H1 (cell line): ENCODE measurements around the gene OTUD3. TPM values are rescaled to one million over a fixed set of nuclear protein-coding genes. Genes with fewer than 3 reads are reported as not detected.

ENCODE experiments used
- ATF2 ChIP-seq: IDR thresholded peaks from 2 replicates; pipeline ENCODE4 v1.6.1; 2012; ENCODE audit warnings: low read length, inconsistent platforms
- EP300 ChIP-seq, 2 experiments: IDR thresholded peaks; 1 replicate in 1 of 2; 2 replicates in 1 of 2; pipeline ENCODE4 v1.6.1; 2011 to 2012; ENCODE audit warnings: low read depth in 2 of 2, low read length in 2 of 2, mild to moderate bottlenecking in 2 of 2, borderline replicate concordance in 1 of 2, inconsistent platforms in 1 of 2, moderate library complexity in 1 of 2
- HDAC6 ChIP-seq: IDR thresholded peaks from one replicate; pipeline ENCODE4 v1.7.1; 2012; ENCODE audit warnings: low read depth, mild to moderate bottlenecking, inconsistent platforms, low read length, moderate library complexity
- KDM1A ChIP-seq: fragments of 200-600, 300-600 bp; sonication (generic); IDR thresholded peaks from 2 replicates; pipeline ENCODE4 v1.7.1; 2016; ENCODE audit warnings: mild to moderate bottlenecking, low read length, borderline replicate concordance
- MAX ChIP-seq: IDR thresholded peaks from 2 replicates; pipeline ENCODE4 v1.6.1; 2012; ENCODE audit warnings: inconsistent platforms
- NRF1 ChIP-seq: IDR thresholded peaks from 2 replicates; pipeline ENCODE4 v1.6.1; 2011; ENCODE audit warnings: mild to moderate bottlenecking, low read depth, low read length, improper control_type of control experiment
- PHF8 ChIP-seq: fragments of 200-600 bp; sonication (generic); conservative IDR thresholded peaks from 2 replicates; pipeline ENCODE4 v1.7.1; 2012; ENCODE audit warnings: low read depth, mild to moderate bottlenecking, inconsistent platforms, low read length, moderate library complexity
- polyA plus RNA-seq, 7 experiments: library from polyadenylated mRNA; depleted of rRNA in 3 of 7; stranded (reverse) in 5 of 7; unstranded in 2 of 7; fragments of >200 nt in 5 of 7; fragments of 200-250 nt in 2 of 7; gene quantifications; 1 replicate in 5 of 7; 2 replicates in 1 of 7; 4 replicates in 1 of 7; pipeline versions ENCODE4 v1.2.1 to v1.2.3, GENCODE V29; 2011 to 2013; ENCODE audit warnings: missing spikeins in 2 of 7, mixed read lengths in 2 of 7
- total RNA-seq: library from RNA; stranded (reverse); fragmentation: NEBNext Ultra II Directional; extraction: Animal tissue kit (Norgen Biotek cat#: 25700); gene quantifications from 2 replicates; pipeline ENCODE4 v1.2.1, GENCODE V29; 2021

OTUD3 gene
- total and polyA plus RNA-seq, 2 of the 8 experiments (the other 6 are each of a cell fraction or from before 2014, with no cell fraction given) = 6.3 to 11.9 TPM

- TF ChIP-seq PHF8 = no peak
- TF ChIP-seq ATF2 = no peak
- no peak for TF ChIP-seq KDM1A
- no peak for TF ChIP-seq MAX
- TF ChIP-seq HDAC6 = no peak
- TF ChIP-seq EP300 (IDR thresholded peaks at IDR 0.05; ENCODE audit: borderline replicate concordance in 1 of 2, low read depth in 2 of 2, low read length in 2 of 2) = no peak
- TF ChIP-seq NRF1 = no peak
These were observed 27.2 kb downstream of the OTUD3 start (continued) for GRCh38 chr1:19909392-19909791.
